Measurements from ENCODE around the gene CPEB3. TPM values are rescaled to one million over a fixed set of nuclear protein-coding genes. Genes with fewer than 3 reads are reported as not detected.
A peak's percentile ranks its signal among the peaks of the same experiment; 100 is the strongest.
"Not testable (repeated sequence)": the region's sequence is repeated elsewhere in the genome, so short reads cannot be mapped to it uniquely, and the experiment has no call there.

Gene CPEB3
- total and polyA plus RNA-seq, 4 donors: 2.1 to 8.4 (median 5.1) TPM

GRCh38 chr10:92119340-92119739 is 171.5 kb downstream of the CPEB3 start:
- TF ChIP-seq HNF4A (conservative IDR thresholded peaks at IDR 0.05): no peak
- TF ChIP-seq EGR1 (IDR thresholded peaks at IDR 0.05; ENCODE audit: low read depth in 2 of 2): no peak
- TF ChIP-seq MAX (IDR thresholded peaks at IDR 0.05): no peak
- Histone ChIP-seq H3K36me3 (ENCODE audit: control insufficient read depth in 4 of 4, insufficient read depth in 3 of 4, low read depth in 1 of 4, low read length in 3 of 4) (no peaks in the 10 kb centered on the region), H3K27ac (ENCODE audit: low read depth in 1 of 2, low read length in 2 of 2) (peak overlapping the region in 1 of 2 donors; percentile 30), H3K27me3 (ENCODE audit: control insufficient read depth in 4 of 4, insufficient read depth in 4 of 4, low read length in 3 of 4) (no peaks in the 10 kb centered on the region), H3K4me1 (ENCODE audit: control insufficient read depth in 4 of 4, insufficient read depth in 4 of 4, low read length in 3 of 4) (peaks cover 12 to 49% (median 34%) of the 10 kb centered on the region in 4 donors), H3K9ac (ENCODE audit: low read depth in 1 of 2, low read length in 2 of 2) (no peak overlapping the region), H3K9me3 (ENCODE audit: control insufficient read depth in 4 of 4, low read length in 3 of 4) (no peaks in the 10 kb centered on the region), H3K4me3 (ENCODE audit: low read depth in 1 of 3, low read length in 3 of 3) (no peak overlapping the region)
- no peak for DNase-seq (ENCODE audit: low spot score)

DNA sequence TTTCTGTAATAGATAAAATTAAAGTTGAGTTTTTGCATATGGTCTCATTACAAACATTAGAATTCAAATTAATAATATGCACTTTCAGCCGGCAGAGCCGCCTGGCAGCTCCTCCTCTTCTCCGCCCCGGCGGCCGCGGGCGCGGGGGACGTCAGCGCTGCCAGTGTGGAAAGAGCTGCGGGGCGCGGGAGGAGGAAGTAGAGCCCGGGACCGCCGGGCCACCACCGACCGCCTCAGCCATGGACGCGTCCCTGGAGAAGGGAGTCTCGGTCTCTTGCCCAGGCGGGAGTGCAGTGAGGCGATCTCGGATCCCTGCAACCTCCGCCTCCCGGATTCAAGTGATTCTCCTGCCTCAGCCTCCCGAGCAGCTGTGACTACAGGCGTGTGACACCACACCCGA is 176.0 kb downstream of the CPEB3 start:
- not testable (repeated sequence) for H3K9me3 ChIP-seq (ENCODE audit: control insufficient read depth in 4 of 4, low read length in 3 of 4); H3K27me3 ChIP-seq (ENCODE audit: control insufficient read depth in 4 of 4, insufficient read depth in 4 of 4, low read length in 3 of 4); DNase-seq (ENCODE audit: low spot score); H3K9ac ChIP-seq (ENCODE audit: low read depth in 1 of 2, low read length in 2 of 2); H3K36me3 ChIP-seq (ENCODE audit: control insufficient read depth in 4 of 4, insufficient read depth in 3 of 4, low read depth in 1 of 4, low read length in 3 of 4)
- Histone ChIP-seq H3K27ac (ENCODE audit: low read depth in 1 of 2, low read length in 2 of 2) (peak overlapping the region in 1 of 2 donors; percentile 20), H3K4me1 (ENCODE audit: control insufficient read depth in 4 of 4, insufficient read depth in 4 of 4, low read length in 3 of 4) (peaks cover 5 to 47% (median 20%) of the 10 kb centered on the region in 4 donors), H3K4me3 (ENCODE audit: low read depth in 1 of 3, low read length in 3 of 3) (peak overlapping the region in 1 of 3 donors; percentile 6)
- WGBS: 80% methylated on average over 30 of the region's 30 CpGs

DNA sequence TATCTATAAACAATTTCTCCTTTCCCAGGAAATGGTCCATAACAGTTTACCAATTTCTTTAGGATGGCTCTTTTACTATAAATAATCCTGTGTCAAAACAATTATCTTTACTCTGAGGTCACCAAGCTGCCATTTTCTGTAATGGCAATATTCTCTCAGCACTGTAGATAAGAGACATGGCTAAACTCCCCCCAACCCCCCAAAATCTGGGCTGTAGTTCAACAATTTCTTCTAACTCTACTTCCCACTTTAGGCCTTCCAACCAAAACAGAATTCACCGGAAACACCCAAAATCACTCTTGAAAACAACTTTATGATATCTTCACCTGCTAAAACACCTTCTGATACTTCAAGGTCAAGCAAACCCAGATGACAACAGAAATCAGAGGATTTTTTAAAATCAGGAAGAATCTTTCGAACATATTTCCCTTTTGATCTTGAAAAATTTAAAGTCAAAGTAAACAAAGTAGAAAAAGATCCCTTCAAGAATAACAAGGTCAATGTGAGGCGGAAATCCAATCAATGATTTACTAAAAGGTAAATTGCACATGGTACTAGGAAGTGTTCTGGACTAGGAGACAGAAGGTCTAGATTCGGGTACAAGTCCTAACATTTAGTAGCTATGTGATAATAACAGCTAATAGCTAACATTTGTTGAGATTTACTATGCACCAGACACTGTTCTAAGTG is 176.8 kb downstream of the CPEB3 start:
- DNase-seq (ENCODE audit: low spot score): no peak
- Histone ChIP-seq H3K27ac (ENCODE audit: low read depth in 1 of 2, low read length in 2 of 2) (peak overlapping the region; percentile 52 to 65), H3K9me3 (ENCODE audit: control insufficient read depth in 4 of 4, low read length in 3 of 4) (no peaks in the 10 kb centered on the region), H3K9ac (ENCODE audit: low read depth in 1 of 2, low read length in 2 of 2) (peak overlapping the region in 1 of 2 donors; percentile 34), H3K4me1 (ENCODE audit: control insufficient read depth in 4 of 4, insufficient read depth in 4 of 4, low read length in 3 of 4) (peaks cover 2 to 47% (median 20%) of the 10 kb centered on the region in 4 donors), H3K4me3 (ENCODE audit: low read depth in 1 of 3, low read length in 3 of 3) (peak overlapping the region in 1 of 3 donors; percentile 18), H3K27me3 (ENCODE audit: control insufficient read depth in 4 of 4, insufficient read depth in 4 of 4, low read length in 3 of 4) (no peaks in the 10 kb centered on the region), H3K36me3 (ENCODE audit: control insufficient read depth in 4 of 4, insufficient read depth in 3 of 4, low read depth in 1 of 4, low read length in 3 of 4) (no peaks in the 10 kb centered on the region)
- 32% methylated on average over 4 of the region's 4 CpGs for WGBS
- TF ChIP-seq, protein P1, sequence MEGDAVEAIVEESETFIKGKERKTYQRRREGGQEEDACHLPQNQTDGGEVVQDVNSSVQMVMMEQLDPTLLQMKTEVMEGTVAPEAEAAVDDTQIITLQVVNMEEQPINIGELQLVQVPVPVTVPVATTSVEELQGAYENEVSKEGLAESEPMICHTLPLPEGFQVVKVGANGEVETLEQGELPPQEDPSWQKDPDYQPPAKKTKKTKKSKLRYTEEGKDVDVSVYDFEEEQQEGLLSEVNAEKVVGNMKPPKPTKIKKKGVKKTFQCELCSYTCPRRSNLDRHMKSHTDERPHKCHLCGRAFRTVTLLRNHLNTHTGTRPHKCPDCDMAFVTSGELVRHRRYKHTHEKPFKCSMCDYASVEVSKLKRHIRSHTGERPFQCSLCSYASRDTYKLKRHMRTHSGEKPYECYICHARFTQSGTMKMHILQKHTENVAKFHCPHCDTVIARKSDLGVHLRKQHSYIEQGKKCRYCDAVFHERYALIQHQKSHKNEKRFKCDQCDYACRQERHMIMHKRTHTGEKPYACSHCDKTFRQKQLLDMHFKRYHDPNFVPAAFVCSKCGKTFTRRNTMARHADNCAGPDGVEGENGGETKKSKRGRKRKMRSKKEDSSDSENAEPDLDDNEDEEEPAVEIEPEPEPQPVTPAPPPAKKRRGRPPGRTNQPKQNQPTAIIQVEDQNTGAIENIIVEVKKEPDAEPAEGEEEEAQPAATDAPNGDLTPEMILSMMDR (IDR thresholded peaks at IDR 0.05; ENCODE audit: low read depth, low read length, missing input control): no peak
- peak; percentile 74 for TF ChIP-seq FOXA2 (IDR thresholded peaks at IDR 0.05)
- TF ChIP-seq RAD21 (IDR thresholded peaks at IDR 0.05): peak in 1 of 2 donors; percentile 17
- TF ChIP-seq TAF1 (conservative IDR thresholded peaks at IDR 0.05): no peak
- no peak for TF ChIP-seq ATF3 (IDR thresholded peaks at IDR 0.05)
- TF ChIP-seq NR2F2 (IDR thresholded peaks at IDR 0.05): no peak
- TF ChIP-seq MAX (IDR thresholded peaks at IDR 0.05): peak; percentile 54
- TF ChIP-seq FOXA1 (IDR thresholded peaks at IDR 0.05): no peak
- TF ChIP-seq EGR1 (IDR thresholded peaks at IDR 0.05; ENCODE audit: low read depth in 2 of 2): no peak
- peak; percentile 70 to 82 for TF ChIP-seq RXRA (IDR thresholded peaks at IDR 0.05)
- TF ChIP-seq, protein P2, sequence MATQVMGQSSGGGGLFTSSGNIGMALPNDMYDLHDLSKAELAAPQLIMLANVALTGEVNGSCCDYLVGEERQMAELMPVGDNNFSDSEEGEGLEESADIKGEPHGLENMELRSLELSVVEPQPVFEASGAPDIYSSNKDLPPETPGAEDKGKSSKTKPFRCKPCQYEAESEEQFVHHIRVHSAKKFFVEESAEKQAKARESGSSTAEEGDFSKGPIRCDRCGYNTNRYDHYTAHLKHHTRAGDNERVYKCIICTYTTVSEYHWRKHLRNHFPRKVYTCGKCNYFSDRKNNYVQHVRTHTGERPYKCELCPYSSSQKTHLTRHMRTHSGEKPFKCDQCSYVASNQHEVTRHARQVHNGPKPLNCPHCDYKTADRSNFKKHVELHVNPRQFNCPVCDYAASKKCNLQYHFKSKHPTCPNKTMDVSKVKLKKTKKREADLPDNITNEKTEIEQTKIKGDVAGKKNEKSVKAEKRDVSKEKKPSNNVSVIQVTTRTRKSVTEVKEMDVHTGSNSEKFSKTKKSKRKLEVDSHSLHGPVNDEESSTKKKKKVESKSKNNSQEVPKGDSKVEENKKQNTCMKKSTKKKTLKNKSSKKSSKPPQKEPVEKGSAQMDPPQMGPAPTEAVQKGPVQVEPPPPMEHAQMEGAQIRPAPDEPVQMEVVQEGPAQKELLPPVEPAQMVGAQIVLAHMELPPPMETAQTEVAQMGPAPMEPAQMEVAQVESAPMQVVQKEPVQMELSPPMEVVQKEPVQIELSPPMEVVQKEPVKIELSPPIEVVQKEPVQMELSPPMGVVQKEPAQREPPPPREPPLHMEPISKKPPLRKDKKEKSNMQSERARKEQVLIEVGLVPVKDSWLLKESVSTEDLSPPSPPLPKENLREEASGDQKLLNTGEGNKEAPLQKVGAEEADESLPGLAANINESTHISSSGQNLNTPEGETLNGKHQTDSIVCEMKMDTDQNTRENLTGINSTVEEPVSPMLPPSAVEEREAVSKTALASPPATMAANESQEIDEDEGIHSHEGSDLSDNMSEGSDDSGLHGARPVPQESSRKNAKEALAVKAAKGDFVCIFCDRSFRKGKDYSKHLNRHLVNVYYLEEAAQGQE (IDR thresholded peaks at IDR 0.05): peak; percentile 66
- TF ChIP-seq GABPA (IDR thresholded peaks at IDR 0.05 in 1 of 2, conservative IDR thresholded peaks at IDR 0.05 in 1 of 2): no peak
- TF ChIP-seq HNF4G (IDR thresholded peaks at IDR 0.05): peak; percentile 42
- TF ChIP-seq SP1 (IDR thresholded peaks at IDR 0.05): peak; percentile 82
- peak; percentile 87 to 90 for TF ChIP-seq HNF4A (conservative IDR thresholded peaks at IDR 0.05)
- TF ChIP-seq, protein P3, sequence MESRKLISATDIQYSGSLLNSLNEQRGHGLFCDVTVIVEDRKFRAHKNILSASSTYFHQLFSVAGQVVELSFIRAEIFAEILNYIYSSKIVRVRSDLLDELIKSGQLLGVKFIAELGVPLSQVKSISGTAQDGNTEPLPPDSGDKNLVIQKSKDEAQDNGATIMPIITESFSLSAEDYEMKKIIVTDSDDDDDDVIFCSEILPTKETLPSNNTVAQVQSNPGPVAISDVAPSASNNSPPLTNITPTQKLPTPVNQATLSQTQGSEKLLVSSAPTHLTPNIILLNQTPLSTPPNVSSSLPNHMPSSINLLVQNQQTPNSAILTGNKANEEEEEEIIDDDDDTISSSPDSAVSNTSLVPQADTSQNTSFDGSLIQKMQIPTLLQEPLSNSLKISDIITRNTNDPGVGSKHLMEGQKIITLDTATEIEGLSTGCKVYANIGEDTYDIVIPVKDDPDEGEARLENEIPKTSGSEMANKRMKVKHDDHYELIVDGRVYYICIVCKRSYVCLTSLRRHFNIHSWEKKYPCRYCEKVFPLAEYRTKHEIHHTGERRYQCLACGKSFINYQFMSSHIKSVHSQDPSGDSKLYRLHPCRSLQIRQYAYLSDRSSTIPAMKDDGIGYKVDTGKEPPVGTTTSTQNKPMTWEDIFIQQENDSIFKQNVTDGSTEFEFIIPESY (IDR thresholded peaks at IDR 0.05): peak; percentile 50
- TF ChIP-seq JUND (IDR thresholded peaks at IDR 0.05): peak; percentile 22 to 43
- peak; percentile 70 for TF ChIP-seq YY1 (IDR thresholded peaks at IDR 0.05)

Data from liver (tissue), 9 donors.